Measurements from ENCODE around the gene MEGF6. TPM values are rescaled to one million over a fixed set of nuclear protein-coding genes. Genes with fewer than 3 reads are reported as not detected.

The MEGF6 gene
- total RNA-seq, 1 donor from 2014 or later, result 209 TPM

GRCh38 chr1:3518756-3519155 lies 92.6 kb downstream of the MEGF6 start:
- Mint-ChIP-seq H3K4me1 (no peaks in the 10 kb centered on the region), H3K27me3 (ENCODE audit: low read depth) (no peaks in the 10 kb centered on the region), H3K4me3 (no peak overlapping the region), H3K9me3 (no peaks in the 10 kb centered on the region), H3K36me3 (peaks cover 1% of the 10 kb centered on the region), H3K27ac (no peak overlapping the region)
- no peak for DNase-seq (ENCODE audit: low spot score in 2 of 2, unreplicated experiment in 2 of 2)
- TF ChIP-seq CTCF (IDR thresholded peaks at IDR 0.05; ENCODE audit: unreplicated experiment), result no peak

- peak; percentile 98 for TF ChIP-seq CTCF (IDR thresholded peaks at IDR 0.05; ENCODE audit: unreplicated experiment)
- H3K4me3 Mint-ChIP-seq, result no peak overlapping the region
- H3K36me3 Mint-ChIP-seq, result peaks cover 2% of the 10 kb centered on the region
- H3K9me3 Mint-ChIP-seq, result no peaks in the 10 kb centered on the region
- H3K27me3 Mint-ChIP-seq (ENCODE audit: low read depth), result no peaks in the 10 kb centered on the region
- no peaks in the 10 kb centered on the region for H3K4me1 Mint-ChIP-seq
- no peak overlapping the region for H3K27ac Mint-ChIP-seq
- no peak for DNase-seq (ENCODE audit: low spot score in 2 of 2, unreplicated experiment in 2 of 2)
Observed at GRCh38 chr1:3518256-3518655, 93.1 kb downstream of the MEGF6 start.

- no peak overlapping the region for H3K4me3 Mint-ChIP-seq
- no peaks in the 10 kb centered on the region for H3K4me1 Mint-ChIP-seq
- peaks cover 7% of the 10 kb centered on the region for H3K36me3 Mint-ChIP-seq
- DNase-seq (ENCODE audit: low spot score in 2 of 2, unreplicated experiment in 2 of 2), result no peak
- H3K27ac Mint-ChIP-seq, result no peak overlapping the region
- no peak for TF ChIP-seq CTCF (IDR thresholded peaks at IDR 0.05; ENCODE audit: unreplicated experiment)
- no peaks in the 10 kb centered on the region for H3K9me3 Mint-ChIP-seq
- H3K27me3 Mint-ChIP-seq (ENCODE audit: low read depth), result no peaks in the 10 kb centered on the region
Observed at GRCh38 chr1:3516911-3517675, 94.2 kb downstream of the MEGF6 start.

DNA sequence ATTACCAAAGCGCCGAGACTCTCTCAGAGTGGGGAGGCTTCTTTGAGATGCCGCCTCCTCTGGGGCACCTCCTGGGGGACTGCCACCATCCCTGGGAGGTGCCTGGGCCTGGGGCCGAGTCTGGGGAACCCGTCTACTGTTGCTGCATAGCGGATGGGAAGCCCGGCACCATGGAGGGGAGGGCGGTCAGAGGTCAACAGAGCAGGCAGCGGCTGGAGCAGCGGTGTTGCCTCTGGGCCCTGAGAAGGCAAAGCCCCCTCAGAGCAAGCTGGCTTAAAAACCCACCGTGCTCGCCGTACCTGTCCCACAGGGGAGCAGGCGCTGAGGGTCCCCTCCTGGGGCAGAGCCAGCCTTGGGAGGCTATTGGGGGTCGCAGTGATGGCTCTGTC lies 94.8 kb downstream of the MEGF6 start:
- Mint-ChIP-seq H3K27ac (no peak overlapping the region), H3K4me1 (no peaks in the 10 kb centered on the region), H3K27me3 (ENCODE audit: low read depth) (no peaks in the 10 kb centered on the region), H3K36me3 (peaks cover 7% of the 10 kb centered on the region), H3K4me3 (no peak overlapping the region), H3K9me3 (no peaks in the 10 kb centered on the region)
- no peak for TF ChIP-seq CTCF (IDR thresholded peaks at IDR 0.05; ENCODE audit: unreplicated experiment)
- no peak for DNase-seq (ENCODE audit: low spot score in 2 of 2, unreplicated experiment in 2 of 2)

DNA sequence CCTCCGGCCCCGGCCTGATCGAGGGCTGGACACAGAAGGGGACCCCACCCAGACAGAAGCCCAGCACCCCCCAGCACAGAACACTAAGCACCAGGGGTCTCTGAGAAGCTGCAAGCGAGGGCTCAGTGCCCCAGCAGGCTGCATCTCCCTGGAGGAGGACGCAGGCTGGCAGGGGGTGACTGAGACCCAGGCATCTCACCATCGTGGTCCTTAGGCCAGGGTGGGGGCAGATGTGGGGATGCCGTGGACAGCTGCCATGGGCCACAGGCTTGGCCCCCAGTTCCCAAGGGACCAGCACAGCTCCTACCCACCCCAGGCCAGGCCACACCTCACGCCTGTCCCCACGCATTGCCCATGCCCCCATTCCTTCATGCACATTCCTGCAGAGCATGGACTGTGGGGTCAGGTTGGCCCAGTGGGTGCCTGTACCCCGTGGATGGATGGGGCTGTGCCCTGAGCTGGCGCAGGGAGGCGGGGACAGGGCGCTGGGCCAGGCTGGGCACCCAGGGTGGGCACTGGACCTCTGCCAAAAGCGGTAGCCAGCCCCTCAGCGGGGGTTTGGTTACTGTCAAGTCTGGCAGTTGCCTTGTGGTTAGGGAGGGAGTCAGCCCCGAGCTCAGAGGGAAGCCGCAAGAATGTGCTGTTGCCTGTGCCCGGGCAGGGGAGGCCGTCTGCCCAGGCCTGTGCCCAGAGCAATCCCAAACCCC lies 95.4 kb downstream of the MEGF6 start:
- Mint-ChIP-seq H3K4me1 (no peaks in the 10 kb centered on the region), H3K27ac (no peak overlapping the region), H3K9me3 (no peaks in the 10 kb centered on the region), H3K27me3 (ENCODE audit: low read depth) (no peaks in the 10 kb centered on the region), H3K4me3 (no peak overlapping the region), H3K36me3 (peaks cover 8% of the 10 kb centered on the region)
- no peak for DNase-seq (ENCODE audit: low spot score in 2 of 2, unreplicated experiment in 2 of 2)
- no peak for TF ChIP-seq CTCF (IDR thresholded peaks at IDR 0.05; ENCODE audit: unreplicated experiment)
